OCI-LY7 (cell line): Measurements from ENCODE around the gene RSRP1. TPM values are rescaled to one million over a fixed set of nuclear protein-coding genes. Genes with fewer than 3 reads are reported as not detected.
A peak's percentile ranks its signal among the peaks of the same experiment; 100 is the strongest.

Experiments used
- BruUV-seq: library from RNA; stranded (reverse); fragments of 400-500 nt; replicated peaks from 2 replicates; lab custom pipeline; 2021; lab: Mats Ljungman, UMichigan
- CTCF ChIA-PET: fragments of 300-600 bp; sonication (Branson Sonifier 250); formaldehyde crosslinking; loops from one replicate; lab custom pipeline; 2022; ENCODE audit warnings: antibody characterized with exemption; ENCODE audit not compliant: unreplicated experiment; lab: Charles Lee
- POLR2A ChIA-PET: fragments of 300-600 bp; sonication (Branson Sonifier 250); formaldehyde crosslinking; loops from one replicate; lab custom pipeline; 2022; ENCODE audit warnings: antibody characterized with exemption; lab: Charles Lee
- DNase-seq: peaks from one replicate; pipeline ENCODE4 v3.0.0-alpha.2; 2015; ENCODE audit warnings: low spot score
- H2AFZ ChIP-seq: fragments of 200-600 bp; sonication (generic), shearing (Covaris generic); 2 replicates; pipeline ENCODE4 v1.6.1; 2014; ENCODE audit warnings: mild to moderate bottlenecking, antibody characterized with exemption, low read length, moderate library complexity
- H3K27ac ChIP-seq: fragments of 200-600 bp; sonication (generic); 2 replicates; pipeline ENCODE4 v1.5.1; 2014; ENCODE audit warnings: mixed run types, low read depth, mild to moderate bottlenecking, moderate library complexity, low read length, inconsistent platforms; ENCODE audit not compliant: poor library complexity, severe bottlenecking
- H3K36me3 ChIP-seq: fragments of 200-600 bp; sonication (generic); 2 replicates; pipeline ENCODE4 v1.6.1; 2014; ENCODE audit warnings: mild to moderate bottlenecking, antibody characterized with exemption, low read length, moderate library complexity, mixed read lengths; ENCODE audit not compliant: insufficient read depth
- H3K4me1 ChIP-seq: fragments of 200-600 bp; sonication (generic); 2 replicates; pipeline ENCODE4 v1.5.1; 2014; ENCODE audit warnings: mild to moderate bottlenecking, low read length; ENCODE audit not compliant: insufficient read depth, poor library complexity, severe bottlenecking
- H3K4me2 ChIP-seq: fragments of 200-600 bp; sonication (generic); 2 replicates; pipeline ENCODE4 v1.6.1; 2014; ENCODE audit warnings: mild to moderate bottlenecking, low read length
- H3K4me3 ChIP-seq: fragments of 200-600 bp; sonication (generic); 2 replicates; pipeline ENCODE4 v1.5.1; 2014; ENCODE audit warnings: mild to moderate bottlenecking, low read depth, low read length; ENCODE audit not compliant: poor library complexity, severe bottlenecking
- H3K79me2 ChIP-seq: fragments of 200-600 bp; sonication (generic); 2 replicates; pipeline ENCODE4 v1.6.1; 2016; ENCODE audit warnings: low read depth, mild to moderate bottlenecking, low read length, moderate library complexity, mixed read lengths; ENCODE audit not compliant: insufficient read depth
- H3K9me2 ChIP-seq: fragments of 200-600 bp; sonication (generic); 2 replicates; pipeline ENCODE4 v1.6.1; 2016; ENCODE audit warnings: mild to moderate bottlenecking, low read length, mixed read lengths; ENCODE audit not compliant: insufficient read depth
- H3K9me3 ChIP-seq: fragments of 200-600 bp; sonication (generic); 2 replicates; pipeline ENCODE4 v1.6.1; 2014; ENCODE audit warnings: mild to moderate bottlenecking, mixed run types, low read length, mixed read lengths
- H4K20me1 ChIP-seq: fragments of 200-600 bp; sonication (generic); 2 replicates; pipeline ENCODE4 v1.6.1; 2014; ENCODE audit warnings: mild to moderate bottlenecking, antibody characterized with exemption, low read length, moderate library complexity, mixed read lengths; ENCODE audit not compliant: insufficient read depth
- CTCF ChIP-seq: fragments of 200-600 bp; sonication (generic); conservative IDR thresholded peaks from 2 replicates; pipeline ENCODE4 v1.5.1; 2014; ENCODE audit warnings: mild to moderate bottlenecking, antibody characterized with exemption, low read length, moderate library complexity, mixed read lengths
- EZH2phosphoT487 ChIP-seq: fragments of 200-600 bp; sonication (generic); IDR thresholded peaks from 2 replicates; pipeline ENCODE4 v1.6.1; 2018; ENCODE audit warnings: low read depth, borderline replicate concordance, mild to moderate bottlenecking, mixed run types, antibody characterized with exemption, low read length, moderate library complexity, mixed read lengths
- intact Hi-C: fragments of 100-400 bp; cut with micrococcal nuclease; formaldehyde crosslinking; loops from one replicate; pipeline ENCODE4 v1.10.0; 2022; ENCODE audit not compliant: unreplicated experiment
- total RNA-seq, 2 experiments: library from RNA; depleted of rRNA in 1 of 2; stranded (reverse); fragments of >200 nt in 1 of 2; shearing (Covaris generic) in 1 of 2; gene quantifications; 2 replicates each; pipeline ENCODE4 v1.2.3, GENCODE V29; 2014 to 2022

RSRP1 gene
- total RNA-seq, 2 experiments from 2014 or later, result 141 to 146 TPM

- no peak overlapping the region for H2AFZ ChIP-seq
- no peak overlapping the region for H3K27ac ChIP-seq
- BruUV-seq, result no TSS peak
- no peaks in the 10 kb centered on the region for H3K36me3 ChIP-seq
- no peak overlapping the region for H3K4me2 ChIP-seq
- no peaks in the 10 kb centered on the region for H3K79me2 ChIP-seq
- no peaks in the 10 kb centered on the region for H3K9me3 ChIP-seq
- H3K4me3 ChIP-seq, result no peak overlapping the region
- H3K9me2 ChIP-seq, result no peaks in the 10 kb centered on the region
- TF ChIP-seq EZH2phosphoT487 (no peak), CTCF (no peak)
- 0 out of 2 replicates have a peak, but pooled peaks cover 4% of the 10 kb centered on the region for H4K20me1 ChIP-seq
- DNase-seq, result no peak
- H3K4me1 ChIP-seq, result no peaks in the 10 kb centered on the region
- ChIA-PET POLR2A (interaction anchor here (0.6 kb wide), 1 partner anchor 9 kb away, joined by 3 read pairs; no protein-coding TSS in a partner anchor), CTCF (no interaction called here)
- intact Hi-C loops, result no loop called here
Observed at GRCh38 chr1:25253911-25254310, 6.7 kb upstream of the RSRP1 start.

- intact Hi-C loops, result loop anchor here (1.0 to 10.0 kb wide), 3 partner anchors 16 to 577 kb away; partner anchors contain the start of genes SYF2 and TMEM50A
- TSS peak; percentile 63 for BruUV-seq
Observed at GRCh38 chr1:25247829-25248754, 838 bp upstream of the RSRP1 start.

More at GRCh38 chr1:25247829-25248754, 838 bp upstream of the RSRP1 start:
- ChIA-PET CTCF (interaction anchor here (0.5 to 0.6 kb wide), 4 partner anchors 8 to 537 kb away, joined by 3 to 4 read pairs (median 3); no protein-coding TSS in a partner anchor), POLR2A (interaction anchor here (0.6 to 1.4 kb wide), 2 partner anchors 15 to 863 kb away, joined by 4 to 7 read pairs; partner anchors contain the start of gene SYF2)
- Histone ChIP-seq H2AFZ (peak overlapping the region; percentile 41; the same call in 1 of the 2 replicates), H3K9me3 (no peaks in the 10 kb centered on the region), H3K9me2 (no peaks in the 10 kb centered on the region), H3K4me3 (peak overlapping the region; percentile 78), H3K4me2 (peak overlapping the region; percentile 83), H3K27ac (peak overlapping the region; percentile 85), H4K20me1 (peaks cover 28% of the 10 kb centered on the region), H3K36me3 (peaks cover 38% of the 10 kb centered on the region), H3K4me1 (peaks cover 29% of the 10 kb centered on the region), H3K79me2 (peaks cover 41% of the 10 kb centered on the region)
- peak; percentile 75 for TF ChIP-seq CTCF
- no peak for TF ChIP-seq EZH2phosphoT487
- DNase-seq, result no peak
